GM21390 (cell line): ENCODE measurements around the gene ABHD8.

Source experiments
- ATAC-seq: cut with Tn5 transposase; IDR thresholded peaks from one replicate; pipeline ENCODE4 v1.9.1; 2021; ENCODE audit not compliant: unreplicated experiment

ABHD8 gene

GRCh38 chr19:17334414-17335409, 31.5 kb upstream of the ABHD8 start, which contains the start of gene ANO8:
ANO8 (minus strand) TSS chr19:17334855; CDS start chr19:17334670, 185 bp downstream.
- peak; percentile 43 for ATAC-seq

GRCh38 chr19:17333611-17334413, 30.6 kb upstream of the ABHD8 start:
- no peak for ATAC-seq

GRCh38 chr19:17332677-17333581, 29.7 kb upstream of the ABHD8 start:
- ATAC-seq, result no peak

- no peak for ATAC-seq
Observed at GRCh38 chr19:17332360-17332676, 29.1 kb upstream of the ABHD8 start.

DNA sequence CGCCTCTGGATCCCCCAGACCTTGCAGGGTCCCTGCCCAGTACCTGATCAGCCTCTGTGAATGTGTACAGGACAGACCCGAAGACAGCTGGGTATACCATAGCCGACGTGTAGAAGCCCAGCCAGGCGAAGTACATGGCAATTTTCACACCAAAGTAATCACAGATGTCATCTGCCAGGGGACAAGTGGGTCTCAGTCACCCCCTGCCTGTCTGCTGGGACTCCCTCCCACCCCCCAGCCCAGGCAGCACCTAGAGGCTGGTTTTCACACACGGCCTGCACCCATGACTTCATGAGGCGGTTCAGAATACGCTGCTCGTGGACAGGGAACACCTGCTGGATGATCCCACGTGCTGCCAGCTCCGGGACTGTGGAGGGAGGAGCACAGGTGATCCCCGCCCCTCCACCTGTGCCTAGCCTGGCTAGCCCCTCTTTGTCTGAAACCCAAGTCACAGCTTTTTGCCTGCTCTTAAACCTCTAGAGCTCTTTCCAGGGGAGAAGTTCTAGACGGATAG, 27.9 kb upstream of the ABHD8 start:
- no peak for ATAC-seq

DNA sequence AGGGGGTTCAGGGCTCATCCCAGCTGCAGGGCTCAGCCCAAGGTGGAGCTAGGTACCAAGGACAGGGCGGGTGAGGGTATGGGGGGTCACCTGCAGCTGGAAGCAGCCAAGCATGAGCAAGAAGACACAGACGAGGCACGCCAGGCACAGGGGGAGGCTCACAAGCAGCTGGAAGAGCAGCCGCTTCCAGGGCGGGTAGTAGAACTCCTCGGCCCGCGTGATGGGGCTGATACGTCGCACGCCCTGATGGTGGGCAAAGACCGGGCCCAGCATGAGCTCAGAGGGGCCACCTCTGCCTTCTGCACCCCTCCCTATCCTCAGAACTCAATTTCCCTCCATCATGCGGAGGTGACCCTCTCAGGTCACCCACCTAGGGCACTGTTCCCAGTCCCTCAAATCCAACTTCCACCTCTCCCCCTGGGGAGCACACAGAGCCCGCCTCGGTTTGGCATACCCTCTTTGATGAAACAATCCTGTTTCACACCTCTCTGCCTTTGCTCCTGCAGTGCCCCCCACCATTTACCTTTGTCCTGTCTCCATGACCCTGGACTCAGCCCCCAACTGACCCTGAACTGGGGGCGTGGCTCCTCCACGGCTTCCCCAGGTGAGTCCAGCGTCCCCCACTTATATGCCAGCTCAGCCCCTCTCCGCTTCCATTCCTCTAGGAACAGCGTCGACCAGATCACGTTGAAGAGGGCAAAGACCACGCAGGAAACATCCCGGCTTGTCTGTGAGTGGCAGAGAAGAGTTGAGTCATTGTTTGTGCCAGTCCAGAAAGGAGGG, 27.2 kb upstream of the ABHD8 start:
- no peak for ATAC-seq

- no peak for ATAC-seq
Observed at GRCh38 chr19:17329366-17330261, 26.4 kb upstream of the ABHD8 start.

GRCh38 chr19:17328517-17329365, 25.5 kb upstream of the ABHD8 start:
- ATAC-seq, result no peak

DNA sequence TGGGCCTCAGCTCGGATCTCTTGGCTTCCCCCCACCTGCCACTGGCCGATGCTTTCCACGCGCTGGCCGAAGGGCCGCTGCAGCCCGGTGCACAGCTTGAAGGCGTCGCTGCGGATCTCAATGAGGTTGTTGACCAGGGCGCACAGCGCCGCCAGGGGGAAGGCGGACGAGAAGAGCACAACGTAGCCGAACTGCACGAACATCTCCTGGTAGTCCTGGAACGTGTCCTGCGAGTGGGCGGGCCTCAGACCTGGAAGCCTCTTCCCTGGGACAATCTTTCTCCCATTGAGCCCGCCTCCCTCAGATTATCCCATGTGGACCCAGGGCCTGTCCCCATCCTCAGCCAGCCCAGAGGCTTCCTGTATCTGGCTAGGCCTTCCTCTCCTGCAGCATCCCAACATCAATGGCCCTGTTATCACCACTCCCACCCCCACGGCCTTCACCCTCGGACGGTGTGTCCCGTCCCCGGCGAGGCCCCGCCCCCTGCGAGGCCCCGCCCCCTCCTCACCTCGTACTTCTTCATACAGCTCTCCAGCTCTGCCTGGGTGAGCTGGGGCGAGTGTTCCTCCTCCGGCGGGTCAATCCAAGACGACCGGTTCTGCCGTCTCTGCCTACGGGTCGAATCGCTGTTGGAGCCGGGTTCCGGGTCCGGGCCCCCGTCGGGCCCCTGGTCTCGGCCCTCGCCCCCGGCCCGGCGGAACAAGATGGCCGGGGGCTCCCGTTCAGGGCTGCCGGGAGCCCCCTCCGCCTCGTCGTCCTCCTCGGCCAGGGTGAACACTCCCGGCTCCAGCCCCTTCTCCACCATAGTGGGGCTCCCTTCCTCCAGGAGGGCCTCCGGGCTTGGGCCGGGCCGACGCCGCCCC, 24.7 kb upstream of the ABHD8 start:
- no peak for ATAC-seq

DNA sequence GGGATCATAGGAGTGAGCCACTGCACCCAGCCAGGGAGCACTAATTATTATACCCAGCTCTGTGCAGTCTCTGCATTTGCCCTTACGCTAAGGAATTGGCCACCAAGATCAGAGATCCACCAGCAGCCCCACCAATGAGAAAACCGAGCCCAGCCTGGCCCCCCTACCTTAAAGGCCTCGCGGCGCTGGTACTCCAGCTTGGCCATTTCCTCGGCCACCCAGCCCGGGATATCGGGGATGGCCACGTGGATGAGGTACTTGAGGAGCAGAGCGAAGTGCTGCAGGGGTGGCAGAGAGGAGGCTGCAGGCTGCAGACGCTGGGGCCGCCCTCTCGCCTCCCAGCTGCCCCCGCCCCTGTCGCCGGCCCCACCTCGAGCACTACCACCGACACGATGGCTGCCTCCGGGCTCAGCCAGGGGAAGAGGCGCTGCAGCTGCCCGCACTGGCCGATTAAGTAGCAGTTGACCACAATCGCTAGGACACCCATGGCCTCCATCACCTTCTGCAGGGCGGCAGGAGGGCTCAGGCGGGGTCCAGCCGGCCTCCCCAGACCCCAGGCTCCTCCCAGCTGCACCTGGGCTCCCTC, 23.9 kb upstream of the ABHD8 start:
- ATAC-seq, result no peak

- ATAC-seq, result no peak
Observed at GRCh38 chr19:17326595-17326966, 23.4 kb upstream of the ABHD8 start.

- no peak for ATAC-seq
Observed at GRCh38 chr19:17325881-17326594, 22.8 kb upstream of the ABHD8 start.

DNA sequence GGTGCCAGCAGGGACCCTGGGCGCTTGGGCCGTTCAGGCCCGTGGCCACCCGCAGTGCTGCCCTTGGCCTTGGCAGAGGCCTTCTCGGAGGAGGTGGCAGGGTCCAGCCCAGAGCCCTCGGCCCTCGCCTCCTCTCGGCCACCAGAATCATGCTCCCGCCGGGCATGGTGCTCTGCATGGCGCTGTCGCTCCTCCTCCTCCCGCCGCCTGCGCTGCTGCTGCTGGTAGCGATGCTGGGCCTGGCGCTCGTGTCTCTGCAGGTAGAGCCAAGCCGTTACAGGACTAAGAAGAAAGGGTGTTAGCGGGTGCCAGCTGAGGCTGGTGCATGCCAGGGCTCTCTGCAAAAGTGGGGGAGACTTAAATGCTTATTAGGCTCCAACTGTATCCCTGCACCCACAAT, 21.9 kb upstream of the ABHD8 start:
- no peak for ATAC-seq

GRCh38 chr19:17324357-17325114, 21.3 kb upstream of the ABHD8 start:
- ATAC-seq, result no peak

GRCh38 chr19:17323964-17324332, 20.7 kb upstream of the ABHD8 start:
- no peak for ATAC-seq
